ENCODE results near the gene CASP10. TPM values are rescaled to one million over a fixed set of nuclear protein-coding genes. Genes with fewer than 3 reads are reported as not detected.

Gene CASP10
- total RNA-seq, 2 experiments from 2014 or later = 18.3 to 22.6 TPM

DNA sequence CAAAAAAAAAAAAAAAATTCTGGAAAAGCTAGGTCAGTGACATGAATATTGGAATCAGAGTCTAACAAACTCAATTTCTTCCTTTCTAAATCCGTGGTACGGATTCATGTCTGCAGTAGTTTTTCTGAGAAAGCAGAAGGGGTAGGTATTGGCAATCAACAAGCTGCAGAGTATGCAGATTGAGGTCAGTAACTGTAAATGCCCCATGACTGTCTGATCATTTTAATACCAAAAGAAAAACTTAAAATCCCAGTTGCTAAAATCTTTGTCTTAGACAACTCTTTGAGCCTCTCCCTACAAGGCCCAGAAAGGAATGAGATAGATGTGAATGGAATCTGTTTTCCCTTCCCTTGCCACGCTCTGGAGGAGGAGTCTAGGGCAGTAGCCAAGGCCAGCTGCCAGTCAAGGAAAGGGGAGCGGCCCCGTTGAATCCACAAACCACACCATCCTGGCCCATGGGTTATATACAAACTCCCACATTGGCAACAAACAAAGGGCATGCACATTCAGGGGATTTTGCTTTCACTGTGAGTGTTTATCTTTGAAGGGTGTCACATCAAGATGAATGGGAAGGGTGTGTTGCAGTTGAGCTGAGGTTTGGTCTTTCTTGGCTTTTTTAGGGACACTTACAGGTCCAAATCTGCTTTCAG lies 71.3 kb downstream of the CASP10 start:
- H3K4me3 Mint-ChIP-seq = no peak overlapping the region
- POLR2A ChIA-PET = interaction anchor here (1.0 to 3.1 kb wide), 3 partner anchors 21 to 197 kb away, joined by 3 to 13 read pairs (median 3); partner anchors contain the start of genes STRADB and TRAK2

DNA sequence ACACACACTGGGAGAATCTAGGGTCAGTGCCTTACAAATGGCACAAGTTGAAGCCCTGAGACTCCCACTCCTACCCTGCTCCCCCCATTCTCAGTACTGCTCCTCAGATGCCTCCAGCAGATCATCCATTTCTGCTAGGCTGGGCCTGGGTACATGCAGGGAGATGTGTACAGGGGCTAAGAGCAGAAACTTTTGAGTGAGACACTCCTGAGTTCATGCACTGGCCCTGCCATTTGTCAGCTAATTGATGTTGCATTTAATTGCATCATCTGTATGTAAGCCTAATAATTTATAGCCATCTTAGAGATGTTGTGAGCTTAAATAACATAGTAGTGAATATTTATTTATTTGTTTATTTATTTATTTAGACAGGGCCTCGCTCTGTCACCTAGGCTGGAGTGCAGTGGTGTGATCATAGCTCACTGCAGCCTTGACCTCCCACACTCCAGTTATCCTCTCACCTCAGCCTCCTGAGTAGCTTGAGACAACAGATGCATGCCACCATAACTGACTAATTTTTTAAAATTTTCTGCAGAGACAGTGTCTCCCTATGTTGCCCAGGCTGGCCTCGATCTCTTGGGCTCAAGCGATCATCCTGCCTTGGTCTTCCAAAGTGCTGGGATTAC lies 72.6 kb downstream of the CASP10 start:
- POLR2A ChIA-PET = no interaction called here

More for the DNA sequence above, 71.3 kb downstream of the CASP10 start:
- Mint-ChIP-seq H3K27ac (peak overlapping the region; percentile 71), H3K4me1 (ENCODE audit: low read depth) (peaks cover 80% of the 10 kb centered on the region), H3K27me3 (no peaks in the 10 kb centered on the region), H3K9me3 (peaks cover 19% of the 10 kb centered on the region), H3K36me3 (ENCODE audit: low read depth) (peaks cover 50% of the 10 kb centered on the region)
- intact Hi-C loops (cut with micrococcal nuclease) = no loop called here
- ATAC-seq (no peak), DNase-seq (peak; percentile 49)
- TF ChIP-seq, protein P1, sequence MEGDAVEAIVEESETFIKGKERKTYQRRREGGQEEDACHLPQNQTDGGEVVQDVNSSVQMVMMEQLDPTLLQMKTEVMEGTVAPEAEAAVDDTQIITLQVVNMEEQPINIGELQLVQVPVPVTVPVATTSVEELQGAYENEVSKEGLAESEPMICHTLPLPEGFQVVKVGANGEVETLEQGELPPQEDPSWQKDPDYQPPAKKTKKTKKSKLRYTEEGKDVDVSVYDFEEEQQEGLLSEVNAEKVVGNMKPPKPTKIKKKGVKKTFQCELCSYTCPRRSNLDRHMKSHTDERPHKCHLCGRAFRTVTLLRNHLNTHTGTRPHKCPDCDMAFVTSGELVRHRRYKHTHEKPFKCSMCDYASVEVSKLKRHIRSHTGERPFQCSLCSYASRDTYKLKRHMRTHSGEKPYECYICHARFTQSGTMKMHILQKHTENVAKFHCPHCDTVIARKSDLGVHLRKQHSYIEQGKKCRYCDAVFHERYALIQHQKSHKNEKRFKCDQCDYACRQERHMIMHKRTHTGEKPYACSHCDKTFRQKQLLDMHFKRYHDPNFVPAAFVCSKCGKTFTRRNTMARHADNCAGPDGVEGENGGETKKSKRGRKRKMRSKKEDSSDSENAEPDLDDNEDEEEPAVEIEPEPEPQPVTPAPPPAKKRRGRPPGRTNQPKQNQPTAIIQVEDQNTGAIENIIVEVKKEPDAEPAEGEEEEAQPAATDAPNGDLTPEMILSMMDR (IDR thresholded peaks at IDR 0.05) = no peak
- CTCF ChIA-PET = interaction anchor here (1.2 to 1.5 kb wide), 3 partner anchors 18 to 77 kb away, joined by 3 to 6 read pairs (median 5); no protein-coding TSS in a partner anchor

DNA sequence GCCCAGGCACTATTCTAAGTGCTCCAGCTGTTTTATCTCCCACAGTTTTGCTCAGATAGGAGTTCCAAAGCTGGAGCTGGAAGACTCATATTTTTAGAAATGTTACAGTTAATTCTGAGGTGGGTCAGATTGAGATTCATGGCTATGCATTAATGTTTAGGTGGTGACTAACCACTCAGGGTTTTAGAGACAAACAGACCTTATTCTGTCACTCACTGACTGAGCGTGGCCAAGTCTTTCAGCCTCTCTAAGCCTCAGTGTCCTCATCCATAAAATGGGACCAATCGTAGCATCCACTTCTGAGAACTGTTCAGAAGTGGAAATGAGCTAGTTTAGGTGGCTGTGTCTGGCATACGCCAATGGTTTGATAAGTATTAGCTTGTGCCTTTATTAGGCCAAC lies 73.1 kb downstream of the CASP10 start:
- Mint-ChIP-seq H3K27ac (peak overlapping the region; percentile 20), H3K36me3 (ENCODE audit: low read depth) (peaks cover 40% of the 10 kb centered on the region), H3K9me3 (peaks cover 7% of the 10 kb centered on the region), H3K4me3 (no peak overlapping the region), H3K4me1 (ENCODE audit: low read depth) (peaks cover 76% of the 10 kb centered on the region), H3K27me3 (no peaks in the 10 kb centered on the region)
- ATAC-seq (no peak), DNase-seq (no peak)
- intact Hi-C loops (cut with micrococcal nuclease) = no loop called here
- TF ChIP-seq, protein P1 (IDR thresholded peaks at IDR 0.05) = no peak
- ChIA-PET CTCF (interaction anchor here (0.7 to 2.6 kb wide), 4 partner anchors 9 to 107 kb away, joined by 3 to 12 read pairs (median 8); no protein-coding TSS in a partner anchor), POLR2A (no interaction called here)

More for the DNA sequence above, 72.6 kb downstream of the CASP10 start:
- no peak for DNase-seq
- CTCF ChIA-PET = interaction anchor here (0.7 to 2.6 kb wide), 6 partner anchors 8 to 108 kb away, joined by 3 to 12 read pairs (median 4); no protein-coding TSS in a partner anchor
- H3K9me3 Mint-ChIP-seq = peaks cover 11% of the 10 kb centered on the region
- no peak overlapping the region for H3K4me3 Mint-ChIP-seq
- peaks cover 42% of the 10 kb centered on the region for H3K36me3 Mint-ChIP-seq (ENCODE audit: low read depth)
- TF ChIP-seq, protein P1 (IDR thresholded peaks at IDR 0.05) = no peak
- no peaks in the 10 kb centered on the region for H3K27me3 Mint-ChIP-seq
- ATAC-seq = no peak
- peak overlapping the region; percentile 71 for H3K27ac Mint-ChIP-seq
- H3K4me1 Mint-ChIP-seq (ENCODE audit: low read depth) = peaks cover 80% of the 10 kb centered on the region
- intact Hi-C loops (cut with micrococcal nuclease) = no loop called here

DNA sequence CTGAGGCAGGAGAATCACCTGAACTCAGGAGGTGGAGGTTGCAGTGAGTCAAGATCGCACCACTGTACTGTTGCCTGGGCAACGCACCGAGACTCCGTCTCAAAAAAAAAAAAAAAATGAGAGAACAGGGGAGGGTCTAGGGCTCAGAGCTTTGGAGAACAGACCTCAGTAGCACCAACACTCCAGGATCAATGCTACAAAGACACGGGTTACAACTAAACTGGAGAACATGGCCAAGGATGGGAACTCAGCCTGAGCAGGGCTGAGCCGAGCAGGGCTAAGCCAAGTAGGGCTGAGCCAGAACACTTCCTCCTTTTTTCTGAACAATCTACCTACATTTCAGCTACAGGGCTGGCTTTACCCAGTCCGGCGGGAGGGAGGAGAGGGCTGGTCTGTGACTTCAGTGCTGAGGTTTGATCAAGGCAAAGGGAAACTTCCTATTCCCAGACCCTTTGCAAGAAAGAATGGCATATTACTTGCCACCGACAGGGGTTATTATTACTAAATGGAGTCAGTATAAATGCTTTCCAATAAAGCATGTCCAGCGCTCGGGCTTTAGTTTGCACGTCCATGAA lies 74.5 kb downstream of the CASP10 start:
- CTCF ChIA-PET = interaction anchor here (1.0 to 2.6 kb wide), 3 partner anchors 21 to 106 kb away, joined by 3 to 11 read pairs (median 4); no protein-coding TSS in a partner anchor
- H3K4me1 Mint-ChIP-seq (ENCODE audit: low read depth) = peaks cover 75% of the 10 kb centered on the region
- peak; percentile 57 for DNase-seq
- peaks cover 36% of the 10 kb centered on the region for H3K36me3 Mint-ChIP-seq (ENCODE audit: low read depth)
- H3K27ac Mint-ChIP-seq = peak overlapping the region; percentile 98
- no peaks in the 10 kb centered on the region for H3K27me3 Mint-ChIP-seq
- TF ChIP-seq, protein P1 (IDR thresholded peaks at IDR 0.05) = peak; percentile 39
- POLR2A ChIA-PET = interaction anchor here (0.6 to 1.6 kb wide), 5 partner anchors 8 to 140 kb away, joined by 3 to 4 read pairs (median 4); no protein-coding TSS in a partner anchor
- peak; percentile 18 for ATAC-seq
- intact Hi-C loops (cut with micrococcal nuclease) = no loop called here
- H3K9me3 Mint-ChIP-seq = peaks cover 2% of the 10 kb centered on the region
- H3K4me3 Mint-ChIP-seq = peak overlapping the region; percentile 81
